SK-N-SH treated with all-trans-retinoic acid at 6 μM for 48 hours (cell line): ENCODE data around the gene DPEP2.

Experiments used
- GLIS3 ChIP-seq: fragments of 250-450 bp; sonication (Bioruptor Pico); IDR thresholded peaks from 2 replicates; pipeline ENCODE4 v1.5.0; 2020; ENCODE audit warnings: mild to moderate bottlenecking, moderate library complexity
- PATZ1 ChIP-seq: fragments of 250-450 bp; sonication (Bioruptor Pico); IDR thresholded peaks from 2 replicates; pipeline ENCODE4 v1.8.0; 2020; ENCODE audit warnings: mild to moderate bottlenecking, moderate library complexity, borderline replicate concordance
- SNAI2 ChIP-seq: fragments of 250-450 bp; sonication (Bioruptor Pico); IDR thresholded peaks from 2 replicates; pipeline ENCODE4 v1.5.0; 2020; ENCODE audit warnings: mild to moderate bottlenecking, moderate library complexity
- ZFP3 ChIP-seq: fragments of 250-450 bp; sonication (Bioruptor Pico); IDR thresholded peaks from 2 replicates; pipeline ENCODE4 v1.5.0; 2020; ENCODE audit warnings: mild to moderate bottlenecking, moderate library complexity
- ZFP30 ChIP-seq: fragments of 450-650 bp; formaldehyde crosslinking; IDR thresholded peaks from 2 replicates; pipeline ENCODE4 v1.5.0; 2022; ENCODE audit warnings: mild to moderate bottlenecking, moderate library complexity

DNA sequence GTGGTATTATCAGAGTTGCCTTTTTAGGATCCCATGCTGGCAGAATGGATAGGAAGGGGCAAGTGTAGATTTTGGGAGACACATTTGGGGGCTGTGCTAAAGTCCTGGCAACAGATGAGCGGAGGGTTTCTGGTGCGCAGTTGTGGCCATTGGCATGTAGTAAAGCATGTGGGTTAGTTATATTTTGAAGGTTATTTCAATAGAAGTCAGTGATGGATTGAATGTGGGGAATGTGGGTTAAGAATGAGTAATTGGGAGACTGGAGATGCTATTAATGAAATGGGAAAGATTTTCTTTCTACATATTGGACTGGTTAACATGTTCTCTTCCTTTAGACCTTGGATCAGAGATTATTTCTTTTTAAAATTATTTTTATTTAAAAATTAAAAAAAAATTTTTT is 33.8 kb upstream of the DPEP2 start:
- TF ChIP-seq GLIS3 (CRISPR knock-in tag) (no peak), ZFP3 (CRISPR knock-in tag) (no peak), PATZ1 (CRISPR knock-in tag) (no peak), SNAI2 (no peak), ZFP30 (CRISPR knock-in tag) (no peak)
